GM18858 (cell line): ENCODE measurements around the gene NMT1.
"Not testable (repeated sequence)": the region's sequence is repeated elsewhere in the genome, so short reads cannot be mapped to it uniquely, and the experiment has no call there.

Source experiments
- ATAC-seq: cut with Tn5 transposase; IDR thresholded peaks from one replicate; pipeline ENCODE4 v1.9.1; 2021; ENCODE audit not compliant: unreplicated experiment

NMT1 gene

GRCh38 chr17:45117848-45118646 is 56.9 kb downstream of the NMT1 start:
- ATAC-seq: no peak

GRCh38 chr17:45118691-45119090 is 57.6 kb downstream of the NMT1 start:
- ATAC-seq: no peak

- ATAC-seq: no peak
Measured at GRCh38 chr17:45119964-45120363, 58.8 kb downstream of the NMT1 start.

GRCh38 chr17:45120558-45120957 is 59.4 kb downstream of the NMT1 start:
- ATAC-seq: no peak

- no peak for ATAC-seq
Measured at GRCh38 chr17:45121055-45121454, 59.9 kb downstream of the NMT1 start.

- ATAC-seq: no peak
Measured at GRCh38 chr17:45123076-45123770, 62.1 kb downstream of the NMT1 start.

- no peak for ATAC-seq
Measured at GRCh38 chr17:45123930-45124796, 63.0 kb downstream of the NMT1 start.

GRCh38 chr17:45124797-45125122 is 63.6 kb downstream of the NMT1 start:
- ATAC-seq: not testable (repeated sequence)

GRCh38 chr17:45125509-45125908 is 64.4 kb downstream of the NMT1 start:
- no peak for ATAC-seq

GRCh38 chr17:45127207-45127547 is 66.1 kb downstream of the NMT1 start:
- ATAC-seq: no peak

GRCh38 chr17:45127548-45128300 is 66.6 kb downstream of the NMT1 start:
- no peak for ATAC-seq

GRCh38 chr17:45128331-45128730 is 67.2 kb downstream of the NMT1 start:
- ATAC-seq: no peak

GRCh38 chr17:45128989-45129388 is 67.9 kb downstream of the NMT1 start:
- ATAC-seq: no peak

GRCh38 chr17:45129426-45129939 is 68.4 kb downstream of the NMT1 start:
- ATAC-seq: no peak

- no peak for ATAC-seq
Measured at GRCh38 chr17:45129940-45130680, 69.0 kb downstream of the NMT1 start.

GRCh38 chr17:45130681-45131615 is 69.8 kb downstream of the NMT1 start:
- no peak for ATAC-seq

GRCh38 chr17:45131616-45132319 is 70.7 kb downstream of the NMT1 start:
- no peak for ATAC-seq

- ATAC-seq: no peak
Measured at GRCh38 chr17:45132320-45132571, 71.1 kb downstream of the NMT1 start, which contains the start of gene PLCD3. TSS of gene PLCD3 (minus strand) at chr17:45132515. CDS start at chr17:45132410, 105 bp downstream.
